ENCODE measurements around the gene PDE10A.

GRCh38 chr6:165298402-165298801 is 364.6 kb downstream of the PDE10A start:
- TF ChIP-seq CEBPB (IDR thresholded peaks at IDR 0.05; ENCODE audit: low read depth, low read length) (no peak), CTCF (conservative IDR thresholded peaks at IDR 0.05; ENCODE audit: low read depth, low read length) (no peak), BHLHE40 (IDR thresholded peaks at IDR 0.05; ENCODE audit: low read depth, low read length) (no peak), POLR2A (IDR thresholded peaks at IDR 0.05; ENCODE audit: low read depth, low read length) (no peak), RFX5 (IDR thresholded peaks at IDR 0.05; ENCODE audit: low read depth, low read length) (no peak)
